HepG2 (cell line): ENCODE results near the gene DICER1. TPM values are rescaled to one million over a fixed set of nuclear protein-coding genes. Genes with fewer than 3 reads are reported as not detected.

ENCODE experiments used
- ATAC-seq: fragments of 200-7000 bp; cut with Tn5 transposase; 3 replicates; pipeline ENCODE4 v1.9.1; 2020; ENCODE audit warnings: mild to moderate bottlenecking, moderate library complexity
- BruUV-seq: library from RNA; stranded (reverse); fragments of 400-500 nt; replicated peaks from 2 replicates; lab custom pipeline; 2021; lab: Mats Ljungman, UMichigan
- CTCF ChIA-PET: fragments of 300-600 bp; formaldehyde crosslinking; extraction: SDS; loops from one replicate; lab custom pipeline; 2021; ENCODE audit warnings: low total read pairs, inconsistent platforms, low intra/inter-chr PET ratio; lab: Yijun Ruan, JAX
- POLR2A ChIA-PET: fragments of 350-600 bp; sonication (Branson Sonifier 250); formaldehyde crosslinking; loops from one replicate; lab custom pipeline; 2020; ENCODE audit warnings: antibody characterized with exemption, inconsistent platforms; lab: Yijun Ruan, JAX
- DNase-seq: peaks from one replicate; pipeline ENCODE4 v3.0.0-alpha.2; 2015; ENCODE audit warnings: low spot score
- FAIRE-seq: peaks from 3 replicates; lab custom pipeline; 2011; peaks lifted over from hg19 to GRCh38; lab: Jason Lieb, UNC
- H2AFZ ChIP-seq: one replicate; pipeline ENCODE4 v1.6.1; 2011; ENCODE audit warnings: low read length, inconsistent platforms
- H3K27ac ChIP-seq: fragments of 300-600 bp; 3 replicates; pipeline ENCODE4 v1.8.0; 2011; ENCODE audit warnings: mixed run types, mild to moderate bottlenecking, mixed read lengths, low read length, inconsistent platforms; ENCODE audit not compliant: insufficient read depth; ENCODE audit errors: extremely low read length
- H3K27me3 ChIP-seq, 2 experiments: fragments of 200-600 bp in 1 of 2; 2 replicates in 1 of 2; 3 replicates in 1 of 2; pipeline versions ENCODE4 v1.6.0 to v1.8.0; 2011; ENCODE audit warnings: low read length in 2 of 2, mild to moderate bottlenecking in 2 of 2, moderate library complexity in 2 of 2, inconsistent platforms in 1 of 2; ENCODE audit not compliant: insufficient read depth in 2 of 2, control insufficient read depth in 1 of 2
- H3K36me3 ChIP-seq, 2 experiments: fragments of 200-600 bp in 1 of 2; replicated peaks in 1 of 2; 2 replicates in 1 of 2; 3 replicates in 1 of 2; pipeline versions ENCODE4 v1.5.1 to v1.8.0; 2011; ENCODE audit warnings: low read length in 2 of 2, inconsistent platforms in 1 of 2; ENCODE audit not compliant: insufficient read depth in 2 of 2, control insufficient read depth in 1 of 2
- H3K4me1 ChIP-seq: 2 replicates; pipeline ENCODE4 v1.5.1; 2012; ENCODE audit warnings: low read length, inconsistent platforms; ENCODE audit not compliant: insufficient read depth
- H3K4me2 ChIP-seq: 2 replicates; pipeline ENCODE4 v1.6.0; 2011; ENCODE audit warnings: low read depth, low read length, inconsistent platforms
- H3K4me3 ChIP-seq, 3 experiments: fragments of 200-600 bp in 1 of 3; sonication (generic), shearing (Covaris generic) in 1 of 3; replicated peaks in 1 of 3; 2 replicates each; pipeline ENCODE4 v1.5.1; 2011 to 2016; ENCODE audit warnings: low read length in 3 of 3, inconsistent platforms in 2 of 3, low read depth in 2 of 3, mild to moderate bottlenecking in 2 of 3, control low read depth in 1 of 3, mixed read lengths in 1 of 3; ENCODE audit not compliant: insufficient read depth in 1 of 3
- H3K79me2 ChIP-seq: one replicate; pipeline ENCODE4 v1.6.1; 2011; ENCODE audit warnings: low read length, inconsistent platforms; ENCODE audit not compliant: insufficient read depth
- H3K9ac ChIP-seq: 2 replicates; pipeline ENCODE4 v1.6.0; 2011; ENCODE audit warnings: mild to moderate bottlenecking, low read depth, low read length, inconsistent platforms; ENCODE audit not compliant: insufficient read depth
- H3K9me3 ChIP-seq: 2 replicates; pipeline ENCODE4 v1.5.1; 2012; ENCODE audit warnings: mild to moderate bottlenecking, low read length
- H4K20me1 ChIP-seq: 2 replicates; pipeline ENCODE4 v1.6.0; 2011; ENCODE audit warnings: inconsistent platforms, mild to moderate bottlenecking, low read length, moderate library complexity; ENCODE audit not compliant: insufficient read depth
- CREBL2 ChIP-seq: sonication (generic); formaldehyde crosslinking; IDR thresholded peaks from 2 replicates; pipeline ENCODE4 v1.8.1; 2023; ENCODE audit warnings: missing genetic modification reagents, mild to moderate bottlenecking, borderline replicate concordance
- DR1 ChIP-seq: sonication (generic); formaldehyde crosslinking; IDR thresholded peaks from 2 replicates; pipeline ENCODE4 v1.8.0; 2021; ENCODE audit warnings: mild to moderate bottlenecking, missing genetic modification reagents, inconsistent platforms
- ELK4 ChIP-seq: sonication (generic); formaldehyde crosslinking; IDR thresholded peaks from 2 replicates; pipeline ENCODE4 v1.9.0; 2021; ENCODE audit warnings: missing genetic modification reagents, borderline replicate concordance
- HIVEP1 ChIP-seq: sonication (generic); formaldehyde crosslinking; IDR thresholded peaks from 2 replicates; pipeline ENCODE4 v1.4.0; 2020; ENCODE audit warnings: mild to moderate bottlenecking, missing genetic modification reagents
- KLF16 ChIP-seq, 2 experiments: sonication (generic) in 1 of 2; formaldehyde crosslinking in 1 of 2; IDR thresholded peaks; 2 replicates each; pipeline versions ENCODE4 v1.6.1 to v1.8.0; 2016 to 2023; ENCODE audit warnings: missing genetic modification reagents in 2 of 2, missing compliant biosample characterization in 1 of 2
- MTF1 ChIP-seq: sonication (generic); formaldehyde crosslinking; IDR thresholded peaks from 2 replicates; pipeline ENCODE4 v1.5.0; 2020; ENCODE audit warnings: missing genetic modification reagents
- NPAS2 ChIP-seq: sonication (generic); formaldehyde crosslinking; IDR thresholded peaks from 2 replicates; pipeline ENCODE4 v1.8.0; 2022; ENCODE audit warnings: mild to moderate bottlenecking, missing genetic modification reagents, borderline replicate concordance
- NR2F6 ChIP-seq, 2 experiments: IDR thresholded peaks; 2 replicates each; pipeline ENCODE4 v1.6.1; 2016; ENCODE audit warnings: antibody characterized with exemption in 1 of 2, mild to moderate bottlenecking in 1 of 2
- TEAD2 ChIP-seq: sonication (generic); formaldehyde crosslinking; IDR thresholded peaks from 2 replicates; pipeline ENCODE4 v1.9.0; 2021; ENCODE audit warnings: missing genetic modification reagents
- YEATS2 ChIP-seq: sonication (generic); formaldehyde crosslinking; IDR thresholded peaks from 2 replicates; pipeline ENCODE4 v1.4.0; 2020; ENCODE audit warnings: missing genetic modification reagents, borderline replicate concordance
- ZFP91 ChIP-seq: sonication (generic); formaldehyde crosslinking; IDR thresholded peaks from 2 replicates; pipeline ENCODE4 v1.9.0; 2022; ENCODE audit warnings: missing genetic modification reagents, mild to moderate bottlenecking, borderline replicate concordance
- ZNF20 ChIP-seq: sonication (generic); formaldehyde crosslinking; IDR thresholded peaks from 2 replicates; pipeline ENCODE4 v1.4.0; 2020; ENCODE audit warnings: mild to moderate bottlenecking, moderate library complexity, missing genetic modification reagents
- ZNF317 ChIP-seq: sonication (generic); formaldehyde crosslinking; IDR thresholded peaks from 2 replicates; pipeline ENCODE4 v1.5.0; 2020; ENCODE audit warnings: mild to moderate bottlenecking, missing genetic modification reagents
- WGBS: methylation state at CpG from one replicate; pipeline ENCODE4 v1.1.6; 2017; ENCODE audit warnings: low lambda C conversion rate; 5-methylcytosine and 5-hydroxymethylcytosine counted together
- in situ Hi-C: cut with HindIII; loops from 2 replicates; pipeline ENCODE4 v1.10.0; 2017; ENCODE audit warnings: low pct_unique_long_range_greater_than_20kb; ENCODE audit not compliant: extremely low pct_ligation_motif_present
- intact Hi-C: fragments of 100-400 bp; cut with micrococcal nuclease; formaldehyde crosslinking; loops from one replicate; pipeline ENCODE4 v1.10.0; 2022; ENCODE audit not compliant: unreplicated experiment
- polyA plus RNA-seq, 8 experiments: library from polyadenylated mRNA; depleted of rRNA in 3 of 8; stranded (reverse) in 7 of 8; unstranded in 1 of 8; fragments of >200 nt; fragmentation: Illumina TruSeq in 4 of 8; extraction: Trizol in 4 of 8; gene quantifications; 2 replicates each; pipeline versions ENCODE4 v1.2.1 to v1.2.3, GENCODE V29; 2011 to 2016; ENCODE audit warnings: low read depth in 4 of 8, missing spikeins in 1 of 8, mixed read lengths in 1 of 8; ENCODE audit not compliant: insufficient read depth in 1 of 8
- total RNA-seq, 5 experiments: library from RNA; depleted of rRNA; stranded (reverse); fragments of >200 nt; fragmentation: Illumina TruSeq; extraction: Trizol; gene quantifications; 2 replicates each; pipeline ENCODE4 v1.2.3, GENCODE V29; 2016; ENCODE audit warnings: low read depth in 1 of 5

Gene DICER1
- total and polyA plus RNA-seq, 2 of the 13 experiments (the other 11 are each of a cell fraction or from before 2014, with no cell fraction given), result 31.8 to 61.9 TPM

GRCh38 chr14:95061317-95062093, 95.8 kb downstream of the DICER1 start:
- H3K27me3 ChIP-seq, result peaks cover 7 to 37% of the 10 kb centered on the region in 2 experiments
- no peaks in the 10 kb centered on the region for H4K20me1 ChIP-seq
- FAIRE-seq (no peak), DNase-seq (no peak)
- no TSS peak for BruUV-seq
- in situ Hi-C loops, result no loop called here
- no peaks in the 10 kb centered on the region for H3K36me3 ChIP-seq
- no peak overlapping the region for H3K4me3 ChIP-seq
- H2AFZ ChIP-seq, result no peak overlapping the region
- TF ChIP-seq ZFP91 (CRISPR knock-in tag), result no peak
- TF ChIP-seq, all 625 proteins: peak for 0
- no peaks in the 10 kb centered on the region for H3K79me2 ChIP-seq
- intact Hi-C loops, result no loop called here
- POLR2A ChIA-PET, result no interaction called here
- no peaks in the 10 kb centered on the region for H3K4me1 ChIP-seq
- CTCF ChIA-PET, result no interaction called here
- no peak overlapping the region for H3K27ac ChIP-seq
- H3K9me3 ChIP-seq, result no peaks in the 10 kb centered on the region
- no peak; the same call in 2 of the 3 replicates for ATAC-seq
- WGBS, result 33% methylated on average over 9 of the region's 14 CpGs
- H3K4me2 ChIP-seq, result no peak overlapping the region
- H3K9ac ChIP-seq, result no peak overlapping the region

GRCh38 chr14:95059126-95059525, 98.2 kb downstream of the DICER1 start:
- BruUV-seq, result no TSS peak
- in situ Hi-C loops, result no loop called here
- no peak for ATAC-seq
- TF ChIP-seq MTF1 (CRISPR knock-in tag) (no peak), DR1 (CRISPR knock-in tag) (no peak), YEATS2 (no peak), TEAD2 (CRISPR knock-in tag) (no peak), NPAS2 (no peak), ELK4 (CRISPR knock-in tag) (no peak), ZNF20 (no peak), HIVEP1 (no peak), NR2F6 (IDR thresholded peaks at IDR 0.05) (no peak), NR2F6 (CRISPR knock-in tag; IDR thresholded peaks at IDR 0.05) (no peak), ZNF317 (no peak), CREBL2 (CRISPR knock-in tag) (no peak), KLF16 (CRISPR knock-in tag; IDR thresholded peaks at IDR 0.05) (no peak)

More at GRCh38 chr14:95059126-95059525, 98.2 kb downstream of the DICER1 start:
- H2AFZ ChIP-seq, result no peak overlapping the region
- no peaks in the 10 kb centered on the region for H3K36me3 ChIP-seq
- WGBS, result 21% methylated on average over 7 of the region's 7 CpGs
- CTCF ChIA-PET, result no interaction called here
- no peaks in the 10 kb centered on the region for H3K79me2 ChIP-seq
- DNase-seq (no peak), FAIRE-seq (no peak)
- no peaks in the 10 kb centered on the region for H4K20me1 ChIP-seq
- no peaks in the 10 kb centered on the region for H3K9me3 ChIP-seq
- peak overlapping the region; percentile 32; the same call in 1 of the 2 replicates for H3K4me2 ChIP-seq
- H3K27me3 ChIP-seq, result peaks cover 10 to 53% of the 10 kb centered on the region in 2 experiments
- H3K4me1 ChIP-seq, result no peaks in the 10 kb centered on the region
- intact Hi-C loops, result no loop called here
- no peak overlapping the region for H3K4me3 ChIP-seq
- no peak overlapping the region for H3K27ac ChIP-seq
- H3K9ac ChIP-seq, result no peak overlapping the region
- POLR2A ChIA-PET, result no interaction called here
